ENCODE results near the gene CEP85L. TPM values are rescaled to one million over a fixed set of nuclear protein-coding genes. Genes with fewer than 3 reads are reported as not detected.

CEP85L gene
- total RNA-seq, 1 donor from 2014 or later, result 11.0 TPM

DNA sequence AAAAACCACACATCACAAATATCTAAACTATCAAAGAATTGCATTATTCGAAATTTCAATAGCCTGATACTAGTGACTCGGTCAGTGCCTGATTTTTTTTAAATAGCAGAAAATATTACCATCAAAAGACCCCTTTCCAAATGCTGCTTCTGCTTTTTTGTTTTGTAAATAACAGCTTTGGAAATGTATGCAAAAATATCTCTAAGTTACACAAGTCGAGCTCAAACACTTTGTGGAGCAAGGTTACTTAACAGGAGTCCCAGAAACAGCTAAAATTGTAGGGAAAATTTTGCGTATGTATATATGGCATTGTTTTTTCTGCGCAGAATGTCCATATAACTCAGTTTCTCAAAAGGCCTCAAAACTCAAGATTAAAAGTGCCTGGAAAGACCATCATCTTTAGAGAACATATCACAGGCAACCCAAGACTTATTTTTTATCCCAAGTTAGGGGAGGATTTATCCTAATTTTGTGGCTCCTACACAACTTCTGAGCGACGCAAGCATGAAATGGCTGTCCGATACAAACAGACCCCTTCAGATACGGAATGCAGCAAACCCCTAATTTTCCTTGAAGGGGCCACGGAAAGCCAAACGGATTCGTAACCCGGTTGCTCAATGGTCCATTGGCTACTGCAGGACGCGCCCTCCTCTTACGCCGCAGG, 1.3 kb downstream of the CEP85L start:
- no peaks in the 10 kb centered on the region for H3K36me3 ChIP-seq
- TF ChIP-seq, protein P1, sequence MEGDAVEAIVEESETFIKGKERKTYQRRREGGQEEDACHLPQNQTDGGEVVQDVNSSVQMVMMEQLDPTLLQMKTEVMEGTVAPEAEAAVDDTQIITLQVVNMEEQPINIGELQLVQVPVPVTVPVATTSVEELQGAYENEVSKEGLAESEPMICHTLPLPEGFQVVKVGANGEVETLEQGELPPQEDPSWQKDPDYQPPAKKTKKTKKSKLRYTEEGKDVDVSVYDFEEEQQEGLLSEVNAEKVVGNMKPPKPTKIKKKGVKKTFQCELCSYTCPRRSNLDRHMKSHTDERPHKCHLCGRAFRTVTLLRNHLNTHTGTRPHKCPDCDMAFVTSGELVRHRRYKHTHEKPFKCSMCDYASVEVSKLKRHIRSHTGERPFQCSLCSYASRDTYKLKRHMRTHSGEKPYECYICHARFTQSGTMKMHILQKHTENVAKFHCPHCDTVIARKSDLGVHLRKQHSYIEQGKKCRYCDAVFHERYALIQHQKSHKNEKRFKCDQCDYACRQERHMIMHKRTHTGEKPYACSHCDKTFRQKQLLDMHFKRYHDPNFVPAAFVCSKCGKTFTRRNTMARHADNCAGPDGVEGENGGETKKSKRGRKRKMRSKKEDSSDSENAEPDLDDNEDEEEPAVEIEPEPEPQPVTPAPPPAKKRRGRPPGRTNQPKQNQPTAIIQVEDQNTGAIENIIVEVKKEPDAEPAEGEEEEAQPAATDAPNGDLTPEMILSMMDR (IDR thresholded peaks at IDR 0.05), result no peak
- H3K4me3 ChIP-seq, result peak overlapping the region; percentile 90
- no peaks in the 10 kb centered on the region for H3K9me3 ChIP-seq
- H3K27ac ChIP-seq, result peak overlapping the region; percentile 95
- H3K4me1 ChIP-seq, result peaks cover 31% of the 10 kb centered on the region
- H3K27me3 ChIP-seq (ENCODE audit: low read depth), result no peaks in the 10 kb centered on the region
- DNase-seq, result no peak
- intact Hi-C loops (cut with DNase I), result no loop called here
- ATAC-seq, result peak; percentile 47 to 53

DNA sequence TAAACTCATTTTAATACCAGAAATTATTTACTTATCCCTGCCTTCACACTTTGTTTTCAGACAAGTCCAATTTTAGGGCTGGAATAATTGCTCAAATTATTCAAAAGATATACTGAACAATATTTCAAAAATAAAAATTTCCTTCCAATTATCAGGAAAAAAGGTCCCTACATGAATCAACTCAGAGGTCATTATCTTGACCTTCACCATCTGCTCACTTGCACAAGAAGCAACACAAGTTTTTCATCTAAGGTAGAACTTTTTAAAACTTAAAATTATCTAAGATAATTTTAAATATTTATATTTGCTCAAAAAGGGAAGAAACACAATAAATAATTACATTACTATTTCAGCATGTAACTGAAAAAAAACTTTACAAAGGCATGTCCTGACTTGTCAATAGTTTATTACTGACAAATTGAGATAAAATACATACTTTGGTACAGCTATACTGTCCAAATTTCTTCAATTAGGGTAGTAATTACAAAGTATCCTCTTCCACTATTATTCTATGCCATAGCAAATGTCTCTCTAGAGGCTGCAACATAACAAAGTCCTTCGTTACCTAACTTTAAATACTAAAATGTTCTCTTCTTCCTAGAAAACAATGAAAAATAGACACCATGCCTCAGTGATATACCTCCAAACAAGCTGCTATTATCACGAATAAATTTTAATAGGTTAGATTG, 2.4 kb downstream of the CEP85L start:
- intact Hi-C loops (cut with DNase I), result no loop called here
- Histone ChIP-seq H3K4me3 (no peak overlapping the region), H3K4me1 (peaks cover 36% of the 10 kb centered on the region), H3K27ac (no peak overlapping the region), H3K9me3 (no peaks in the 10 kb centered on the region), H3K27me3 (ENCODE audit: low read depth) (no peaks in the 10 kb centered on the region), H3K36me3 (no peaks in the 10 kb centered on the region)
- DNase-seq, result no peak
- TF ChIP-seq, protein P1 (IDR thresholded peaks at IDR 0.05), result no peak
- no peak for ATAC-seq

DNA sequence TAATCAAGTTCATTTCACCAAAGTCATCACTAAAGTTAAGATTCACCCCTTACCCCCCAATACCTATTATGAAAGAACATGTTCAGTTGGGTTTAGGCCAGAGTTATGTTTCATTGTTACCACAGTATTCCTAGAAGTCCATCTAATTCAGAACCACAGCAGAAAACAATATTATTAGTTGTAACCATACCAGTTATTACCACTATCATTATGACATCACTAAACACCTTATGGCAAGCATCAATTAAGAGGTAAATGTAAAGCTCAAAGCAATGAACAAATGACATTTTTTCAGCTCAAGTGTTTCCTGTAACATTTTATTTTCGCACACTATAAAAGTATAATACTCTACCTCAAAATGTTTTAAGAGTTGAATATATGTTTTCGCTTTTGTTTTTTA, 4.4 kb downstream of the CEP85L start:
- intact Hi-C loops (cut with DNase I), result no loop called here

DNA sequence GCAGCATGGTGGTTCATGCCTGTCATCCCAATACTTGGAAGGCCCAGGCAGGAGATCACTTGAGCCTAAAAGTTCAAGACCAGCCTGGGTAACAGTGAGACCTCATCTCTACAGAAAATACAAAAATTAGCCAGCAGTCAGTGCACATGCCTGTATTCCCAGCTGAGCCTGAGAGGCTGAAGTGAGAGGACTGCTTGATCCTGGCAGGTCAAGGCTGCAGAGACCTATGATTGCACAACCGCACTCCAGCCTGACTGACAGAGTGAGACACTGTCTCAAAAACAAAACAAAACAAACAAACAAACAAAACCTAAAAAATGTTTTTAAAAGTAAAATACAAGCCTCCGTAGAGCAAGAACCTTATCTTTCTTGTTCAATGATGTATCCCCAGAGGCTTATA, 6.0 kb downstream of the CEP85L start:
- Histone ChIP-seq H3K27ac (no peak overlapping the region), H3K36me3 (no peaks in the 10 kb centered on the region), H3K4me3 (no peak overlapping the region), H3K27me3 (ENCODE audit: low read depth) (no peaks in the 10 kb centered on the region), H3K9me3 (no peaks in the 10 kb centered on the region), H3K4me1 (peaks cover 30% of the 10 kb centered on the region)
- DNase-seq, result no peak
- peak in 1 of 2 donors; percentile 27 for ATAC-seq
- intact Hi-C loops (cut with DNase I), result no loop called here
- TF ChIP-seq, protein P1 (IDR thresholded peaks at IDR 0.05), result no peak

More for the DNA sequence above, 4.4 kb downstream of the CEP85L start:
- Histone ChIP-seq H3K4me1 (peaks cover 33% of the 10 kb centered on the region), H3K4me3 (no peak overlapping the region), H3K36me3 (no peaks in the 10 kb centered on the region), H3K9me3 (no peaks in the 10 kb centered on the region), H3K27ac (no peak overlapping the region), H3K27me3 (ENCODE audit: low read depth) (no peaks in the 10 kb centered on the region)
- ATAC-seq (no peak), DNase-seq (no peak)
- TF ChIP-seq, protein P1 (IDR thresholded peaks at IDR 0.05), result no peak

DNA sequence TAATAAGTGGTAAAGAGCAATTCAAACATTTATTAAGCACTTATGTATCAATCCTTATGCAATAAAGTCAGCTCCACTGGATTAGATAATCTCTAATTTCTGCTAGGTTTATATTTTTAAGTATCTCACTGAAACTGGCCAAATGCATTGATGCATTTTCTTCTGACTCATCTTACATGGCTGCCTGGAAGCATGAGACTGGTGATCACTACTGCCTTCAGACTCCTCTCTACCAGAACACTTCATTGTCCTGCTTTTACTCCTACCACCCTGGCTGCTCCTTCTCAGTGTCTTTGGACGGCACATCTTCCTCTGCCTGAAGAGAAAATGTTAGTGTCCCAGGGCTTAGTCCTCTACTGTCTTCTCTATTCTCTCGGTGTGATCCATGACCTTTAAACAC, 7.4 kb downstream of the CEP85L start:
- TF ChIP-seq, protein P1 (IDR thresholded peaks at IDR 0.05), result no peak
- H3K4me3 ChIP-seq, result no peak overlapping the region
- no peaks in the 10 kb centered on the region for H3K27me3 ChIP-seq (ENCODE audit: low read depth)
- no peak overlapping the region for H3K27ac ChIP-seq
- H3K4me1 ChIP-seq, result peaks cover 20% of the 10 kb centered on the region
- intact Hi-C loops (cut with DNase I), result no loop called here
- H3K36me3 ChIP-seq, result no peaks in the 10 kb centered on the region
- no peak for DNase-seq
- peak in 1 of 2 donors; percentile 24 for ATAC-seq
- H3K9me3 ChIP-seq, result no peaks in the 10 kb centered on the region

Measured in lower lobe of right lung (tissue), 2 donors.